HepG2 (cell line): ENCODE measurements around the gene SLC27A1. TPM values are rescaled to one million over a fixed set of nuclear protein-coding genes. Genes with fewer than 3 reads are reported as not detected.
A peak's percentile ranks its signal among the peaks of the same experiment; 100 is the strongest.

Source experiments
- ATAC-seq: fragments of 200-7000 bp; cut with Tn5 transposase; 3 replicates; pipeline ENCODE4 v1.9.1; 2020; ENCODE audit warnings: mild to moderate bottlenecking, moderate library complexity
- BruUV-seq: library from RNA; stranded (reverse); fragments of 400-500 nt; replicated peaks from 2 replicates; lab custom pipeline; 2021; lab: Mats Ljungman, UMichigan
- CTCF ChIA-PET: fragments of 300-600 bp; formaldehyde crosslinking; extraction: SDS; loops from one replicate; lab custom pipeline; 2021; ENCODE audit warnings: low total read pairs, inconsistent platforms, low intra/inter-chr PET ratio; lab: Yijun Ruan, JAX
- POLR2A ChIA-PET: fragments of 350-600 bp; sonication (Branson Sonifier 250); formaldehyde crosslinking; loops from one replicate; lab custom pipeline; 2020; ENCODE audit warnings: antibody characterized with exemption, inconsistent platforms; lab: Yijun Ruan, JAX
- DNase-seq: peaks from one replicate; pipeline ENCODE4 v3.0.0-alpha.2; 2015; ENCODE audit warnings: low spot score
- FAIRE-seq: peaks from 3 replicates; lab custom pipeline; 2011; peaks lifted over from hg19 to GRCh38; lab: Jason Lieb, UNC
- H2AFZ ChIP-seq: one replicate; pipeline ENCODE4 v1.6.1; 2011; ENCODE audit warnings: low read length, inconsistent platforms
- H3K27ac ChIP-seq: fragments of 300-600 bp; 3 replicates; pipeline ENCODE4 v1.8.0; 2011; ENCODE audit warnings: mixed run types, mild to moderate bottlenecking, mixed read lengths, low read length, inconsistent platforms; ENCODE audit not compliant: insufficient read depth; ENCODE audit errors: extremely low read length
- H3K27me3 ChIP-seq, 2 experiments: fragments of 200-600 bp in 1 of 2; 2 replicates in 1 of 2; 3 replicates in 1 of 2; pipeline versions ENCODE4 v1.6.0 to v1.8.0; 2011; ENCODE audit warnings: low read length in 2 of 2, mild to moderate bottlenecking in 2 of 2, moderate library complexity in 2 of 2, inconsistent platforms in 1 of 2; ENCODE audit not compliant: insufficient read depth in 2 of 2, control insufficient read depth in 1 of 2
- H3K36me3 ChIP-seq, 2 experiments: fragments of 200-600 bp in 1 of 2; replicated peaks in 1 of 2; 2 replicates in 1 of 2; 3 replicates in 1 of 2; pipeline versions ENCODE4 v1.5.1 to v1.8.0; 2011; ENCODE audit warnings: low read length in 2 of 2, inconsistent platforms in 1 of 2; ENCODE audit not compliant: insufficient read depth in 2 of 2, control insufficient read depth in 1 of 2
- H3K4me1 ChIP-seq: 2 replicates; pipeline ENCODE4 v1.5.1; 2012; ENCODE audit warnings: low read length, inconsistent platforms; ENCODE audit not compliant: insufficient read depth
- H3K4me2 ChIP-seq: 2 replicates; pipeline ENCODE4 v1.6.0; 2011; ENCODE audit warnings: low read depth, low read length, inconsistent platforms
- H3K4me3 ChIP-seq, 3 experiments: fragments of 200-600 bp in 1 of 3; sonication (generic), shearing (Covaris generic) in 1 of 3; replicated peaks in 1 of 3; 2 replicates each; pipeline ENCODE4 v1.5.1; 2011 to 2016; ENCODE audit warnings: low read length in 3 of 3, inconsistent platforms in 2 of 3, low read depth in 2 of 3, mild to moderate bottlenecking in 2 of 3, control low read depth in 1 of 3, mixed read lengths in 1 of 3; ENCODE audit not compliant: insufficient read depth in 1 of 3
- H3K79me2 ChIP-seq: one replicate; pipeline ENCODE4 v1.6.1; 2011; ENCODE audit warnings: low read length, inconsistent platforms; ENCODE audit not compliant: insufficient read depth
- H3K9ac ChIP-seq: 2 replicates; pipeline ENCODE4 v1.6.0; 2011; ENCODE audit warnings: mild to moderate bottlenecking, low read depth, low read length, inconsistent platforms; ENCODE audit not compliant: insufficient read depth
- H3K9me3 ChIP-seq: 2 replicates; pipeline ENCODE4 v1.5.1; 2012; ENCODE audit warnings: mild to moderate bottlenecking, low read length
- H4K20me1 ChIP-seq: 2 replicates; pipeline ENCODE4 v1.6.0; 2011; ENCODE audit warnings: inconsistent platforms, mild to moderate bottlenecking, low read length, moderate library complexity; ENCODE audit not compliant: insufficient read depth
- ATF1 ChIP-seq: IDR thresholded peaks from 2 replicates; pipeline ENCODE4 v1.6.1; 2016; ENCODE audit warnings: mild to moderate bottlenecking, control low read depth
- FOSL2 ChIP-seq: sonication (generic); formaldehyde crosslinking; IDR thresholded peaks from 2 replicates; pipeline ENCODE4 v1.4.0; 2020; ENCODE audit warnings: missing genetic modification reagents
- FOXM1 ChIP-seq: sonication (generic); formaldehyde crosslinking; IDR thresholded peaks from 2 replicates; pipeline ENCODE4 v1.5.0; 2020; ENCODE audit warnings: missing genetic modification reagents
- MAFG ChIP-seq: sonication (generic); formaldehyde crosslinking; IDR thresholded peaks from 2 replicates; pipeline ENCODE4 v1.5.1; 2020; ENCODE audit warnings: mild to moderate bottlenecking, missing genetic modification reagents
- PHF21A ChIP-seq: sonication (generic); formaldehyde crosslinking; IDR thresholded peaks from 2 replicates; pipeline ENCODE4 v1.5.0; 2020; ENCODE audit warnings: mild to moderate bottlenecking, missing genetic modification reagents
- WGBS: methylation state at CpG from one replicate; pipeline ENCODE4 v1.1.6; 2017; ENCODE audit warnings: low lambda C conversion rate; 5-methylcytosine and 5-hydroxymethylcytosine counted together
- in situ Hi-C: cut with HindIII; loops from 2 replicates; pipeline ENCODE4 v1.10.0; 2017; ENCODE audit warnings: low pct_unique_long_range_greater_than_20kb; ENCODE audit not compliant: extremely low pct_ligation_motif_present
- intact Hi-C: fragments of 100-400 bp; cut with micrococcal nuclease; formaldehyde crosslinking; loops from one replicate; pipeline ENCODE4 v1.10.0; 2022; ENCODE audit not compliant: unreplicated experiment
- polyA plus RNA-seq, 8 experiments: library from polyadenylated mRNA; depleted of rRNA in 3 of 8; stranded (reverse) in 7 of 8; unstranded in 1 of 8; fragments of >200 nt; fragmentation: Illumina TruSeq in 4 of 8; extraction: Trizol in 4 of 8; gene quantifications; 2 replicates each; pipeline versions ENCODE4 v1.2.1 to v1.2.3, GENCODE V29; 2011 to 2016; ENCODE audit warnings: low read depth in 4 of 8, missing spikeins in 1 of 8, mixed read lengths in 1 of 8; ENCODE audit not compliant: insufficient read depth in 1 of 8
- total RNA-seq, 5 experiments: library from RNA; depleted of rRNA; stranded (reverse); fragments of >200 nt; fragmentation: Illumina TruSeq; extraction: Trizol; gene quantifications; 2 replicates each; pipeline ENCODE4 v1.2.3, GENCODE V29; 2016; ENCODE audit warnings: low read depth in 1 of 5
- TF ChIP-seq, protein P1 (sequence below): sonication (generic); formaldehyde crosslinking; IDR thresholded peaks from 2 replicates; pipeline ENCODE4 v1.5.0; 2020; ENCODE audit warnings: mild to moderate bottlenecking, missing genetic modification reagents
- TF ChIP-seq, protein P2 (sequence below): sonication (generic); formaldehyde crosslinking; IDR thresholded peaks from 2 replicates; pipeline ENCODE4 v1.4.0; 2020; ENCODE audit warnings: missing genetic modification reagents
- TF ChIP-seq, protein P3 (sequence below): sonication (generic); formaldehyde crosslinking; conservative IDR thresholded peaks from 2 replicates; pipeline ENCODE4 v1.4.0; 2020; ENCODE audit warnings: missing genetic modification reagents

The SLC27A1 gene
- total and polyA plus RNA-seq, 2 of the 13 experiments (the other 11 are each of a cell fraction or from before 2014, with no cell fraction given), result 4.1 to 8.8 TPM

DNA sequence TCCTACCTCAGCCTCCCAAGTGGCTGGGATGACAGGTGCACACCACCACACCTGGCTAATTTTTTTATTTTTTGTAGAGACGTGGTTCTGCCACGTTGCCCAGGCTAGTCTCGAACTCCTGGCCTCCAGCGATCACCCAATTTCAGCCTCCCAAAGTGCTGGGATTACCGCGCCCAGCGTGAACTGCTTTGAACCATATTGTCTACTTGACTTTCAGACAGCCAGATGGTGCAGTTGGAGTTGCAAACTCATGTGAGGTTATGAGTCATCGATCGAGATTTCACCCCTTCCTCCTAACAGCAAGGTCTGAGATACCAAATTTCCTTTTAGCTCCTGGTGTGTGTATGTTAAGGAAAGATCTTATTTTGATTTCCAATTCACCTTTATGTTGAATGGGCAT, 2.7 kb downstream of the SLC27A1 start:
- Histone ChIP-seq H3K4me3 (no peak overlapping the region), H3K9me3 (no peaks in the 10 kb centered on the region), H3K4me2 (no peak overlapping the region), H3K79me2 (peaks cover 9% of the 10 kb centered on the region), H2AFZ (no peak overlapping the region), H3K27ac (no peak overlapping the region), H3K36me3 (peaks cover 0 to 2% of the 10 kb centered on the region in 2 experiments; a peak in 1 of 5 replicates), H3K9ac (no peak overlapping the region), H4K20me1 (no peaks in the 10 kb centered on the region), H3K27me3 (peaks cover 0 to 4% of the 10 kb centered on the region in 2 experiments; a peak in 2 of 5 replicates), H3K4me1 (peaks cover 56% of the 10 kb centered on the region)
- FAIRE-seq, result no peak
- TF ChIP-seq, protein P1, sequence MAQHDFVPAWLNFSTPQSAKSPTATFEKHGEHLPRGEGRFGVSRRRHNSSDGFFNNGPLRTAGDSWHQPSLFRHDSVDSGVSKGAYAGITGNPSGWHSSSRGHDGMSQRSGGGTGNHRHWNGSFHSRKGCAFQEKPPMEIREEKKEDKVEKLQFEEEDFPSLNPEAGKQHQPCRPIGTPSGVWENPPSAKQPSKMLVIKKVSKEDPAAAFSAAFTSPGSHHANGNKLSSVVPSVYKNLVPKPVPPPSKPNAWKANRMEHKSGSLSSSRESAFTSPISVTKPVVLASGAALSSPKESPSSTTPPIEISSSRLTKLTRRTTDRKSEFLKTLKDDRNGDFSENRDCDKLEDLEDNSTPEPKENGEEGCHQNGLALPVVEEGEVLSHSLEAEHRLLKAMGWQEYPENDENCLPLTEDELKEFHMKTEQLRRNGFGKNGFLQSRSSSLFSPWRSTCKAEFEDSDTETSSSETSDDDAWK (CRISPR knock-in tag), result no peak
- TF ChIP-seq ATF1 (CRISPR knock-in tag), result no peak
- no peak for TF ChIP-seq FOXM1 (CRISPR knock-in tag)
- TF ChIP-seq, protein P2, sequence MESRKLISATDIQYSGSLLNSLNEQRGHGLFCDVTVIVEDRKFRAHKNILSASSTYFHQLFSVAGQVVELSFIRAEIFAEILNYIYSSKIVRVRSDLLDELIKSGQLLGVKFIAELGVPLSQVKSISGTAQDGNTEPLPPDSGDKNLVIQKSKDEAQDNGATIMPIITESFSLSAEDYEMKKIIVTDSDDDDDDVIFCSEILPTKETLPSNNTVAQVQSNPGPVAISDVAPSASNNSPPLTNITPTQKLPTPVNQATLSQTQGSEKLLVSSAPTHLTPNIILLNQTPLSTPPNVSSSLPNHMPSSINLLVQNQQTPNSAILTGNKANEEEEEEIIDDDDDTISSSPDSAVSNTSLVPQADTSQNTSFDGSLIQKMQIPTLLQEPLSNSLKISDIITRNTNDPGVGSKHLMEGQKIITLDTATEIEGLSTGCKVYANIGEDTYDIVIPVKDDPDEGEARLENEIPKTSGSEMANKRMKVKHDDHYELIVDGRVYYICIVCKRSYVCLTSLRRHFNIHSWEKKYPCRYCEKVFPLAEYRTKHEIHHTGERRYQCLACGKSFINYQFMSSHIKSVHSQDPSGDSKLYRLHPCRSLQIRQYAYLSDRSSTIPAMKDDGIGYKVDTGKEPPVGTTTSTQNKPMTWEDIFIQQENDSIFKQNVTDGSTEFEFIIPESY (CRISPR knock-in tag), result peak; percentile 87
- peak; percentile 64 for TF ChIP-seq FOSL2 (CRISPR knock-in tag)
- TF ChIP-seq PHF21A (CRISPR knock-in tag), result no peak
- no peak for TF ChIP-seq MAFG (CRISPR knock-in tag)
- TF ChIP-seq, protein P3, sequence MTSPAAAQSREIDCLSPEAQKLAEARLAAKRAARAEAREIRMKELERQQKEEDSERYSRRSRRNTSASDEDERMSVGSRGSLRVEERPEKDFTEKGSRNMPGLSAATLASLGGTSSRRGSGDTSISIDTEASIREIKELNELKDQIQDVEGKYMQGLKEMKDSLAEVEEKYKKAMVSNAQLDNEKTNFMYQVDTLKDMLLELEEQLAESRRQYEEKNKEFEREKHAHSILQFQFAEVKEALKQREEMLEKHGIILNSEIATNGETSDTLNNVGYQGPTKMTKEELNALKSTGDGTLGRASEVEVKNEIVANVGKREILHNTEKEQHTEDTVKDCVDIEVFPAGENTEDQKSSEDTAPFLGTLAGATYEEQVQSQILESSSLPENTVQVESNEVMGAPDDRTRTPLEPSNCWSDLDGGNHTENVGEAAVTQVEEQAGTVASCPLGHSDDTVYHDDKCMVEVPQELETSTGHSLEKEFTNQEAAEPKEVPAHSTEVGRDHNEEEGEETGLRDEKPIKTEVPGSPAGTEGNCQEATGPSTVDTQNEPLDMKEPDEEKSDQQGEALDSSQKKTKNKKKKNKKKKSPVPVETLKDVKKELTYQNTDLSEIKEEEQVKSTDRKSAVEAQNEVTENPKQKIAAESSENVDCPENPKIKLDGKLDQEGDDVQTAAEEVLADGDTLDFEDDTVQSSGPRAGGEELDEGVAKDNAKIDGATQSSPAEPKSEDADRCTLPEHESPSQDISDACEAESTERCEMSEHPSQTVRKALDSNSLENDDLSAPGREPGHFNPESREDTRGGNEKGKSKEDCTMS (CRISPR knock-in tag), result no peak
- 94% methylated on average over 9 of the region's 9 CpGs for WGBS
- intact Hi-C loops (no loop called here), in situ Hi-C loops (no loop called here)
- DNase-seq, result no peak
- BruUV-seq, result TSS peak; percentile 40
- ChIA-PET POLR2A (no interaction called here), CTCF (no interaction called here)
- no peak for ATAC-seq
